AG04450 (cell line): ENCODE measurements around the gene PLA2G4F. TPM values are rescaled to one million over a fixed set of nuclear protein-coding genes. Genes with fewer than 3 reads are reported as not detected.

ENCODE experiments used
- CTCF ChIA-PET: fragments of 300-600, 350-600 bp; formaldehyde crosslinking; extraction: SDS; loops from one replicate; lab custom pipeline; 2022; ENCODE audit warnings: antibody characterized with exemption, inconsistent platforms; lab: Charles Lee
- POLR2A ChIA-PET: fragments of 350-600 bp; formaldehyde crosslinking; extraction: SDS; loops from one replicate; lab custom pipeline; 2021; ENCODE audit warnings: antibody characterized with exemption, inconsistent platforms; lab: Yijun Ruan, JAX
- DNase-seq: peaks from one replicate; pipeline ENCODE4 v3.0.0-alpha.2; 2011; ENCODE audit warnings: low read depth, low spot score
- H3K27ac ChIP-seq: one replicate; pipeline ENCODE4 v1.5.1; 2012; ENCODE audit warnings: low read depth, low read length, control low read depth
- H3K27me3 ChIP-seq: one replicate; pipeline ENCODE4 v1.6.0; 2012; ENCODE audit warnings: low read length; ENCODE audit not compliant: control insufficient read depth, insufficient read depth
- H3K4me3 ChIP-seq: 2 replicates; pipeline ENCODE4 v1.5.1; 2011; ENCODE audit warnings: mild to moderate bottlenecking, low read depth, low read length, control low read depth
- H3K9me3 ChIP-seq: 2 replicates; pipeline ENCODE4 v1.5.1; 2012; ENCODE audit warnings: low read length; ENCODE audit not compliant: control insufficient read depth, insufficient read depth
- CTCF ChIP-seq: IDR thresholded peaks from 2 replicates; pipeline ENCODE4 v1.5.1; 2011; ENCODE audit warnings: low read depth, low read length, control low read depth, inconsistent platforms
- polyA plus RNA-seq: library from polyadenylated mRNA; depleted of rRNA; stranded (reverse); fragments of >200 nt; gene quantifications from 2 replicates; pipeline ENCODE4 v1.2.3, GENCODE V29; 2011

The PLA2G4F gene
- polyA plus RNA-seq, 1 experiment, result not detected

- Histone ChIP-seq H3K9me3 (no peaks in the 10 kb centered on the region), H3K27ac (no peak overlapping the region), H3K4me3 (no peak overlapping the region), H3K27me3 (peaks cover 58% of the 10 kb centered on the region)
- DNase-seq, result no peak
- ChIA-PET CTCF (interaction anchor here (1.5 kb wide), 1 partner anchor 243 kb away, joined by 4 read pairs; no protein-coding TSS in a partner anchor), POLR2A (no interaction called here)
- no peak for TF ChIP-seq CTCF
Measured at GRCh38 chr15:42141795-42142667, 14.4 kb downstream of the PLA2G4F start.

GRCh38 chr15:42141246-42141645 lies 15.2 kb downstream of the PLA2G4F start:
- no peak for DNase-seq
- ChIA-PET CTCF (no interaction called here), POLR2A (no interaction called here)
- Histone ChIP-seq H3K4me3 (no peak overlapping the region), H3K27me3 (peaks cover 53% of the 10 kb centered on the region), H3K27ac (no peak overlapping the region), H3K9me3 (no peaks in the 10 kb centered on the region)
- no peak for TF ChIP-seq CTCF

GRCh38 chr15:42140383-42141070 lies 15.9 kb downstream of the PLA2G4F start:
- no peak for DNase-seq
- no peak overlapping the region for H3K4me3 ChIP-seq
- no peak for TF ChIP-seq CTCF
- POLR2A ChIA-PET, result no interaction called here
- H3K27me3 ChIP-seq, result peaks cover 47% of the 10 kb centered on the region
- CTCF ChIA-PET, result interaction anchor here (1.0 to 3.3 kb wide), 2 partner anchors 22 to 151 kb away, joined by 5 to 36 read pairs; no protein-coding TSS in a partner anchor
- H3K27ac ChIP-seq, result no peak overlapping the region
- no peaks in the 10 kb centered on the region for H3K9me3 ChIP-seq

- TF ChIP-seq CTCF, result no peak
- POLR2A ChIA-PET, result no interaction called here
- no peak overlapping the region for H3K4me3 ChIP-seq
- no peaks in the 10 kb centered on the region for H3K9me3 ChIP-seq
- H3K27me3 ChIP-seq, result peaks cover 41% of the 10 kb centered on the region
- no peak for DNase-seq
- CTCF ChIA-PET, result interaction anchor here (1.0 to 3.3 kb wide), 5 partner anchors 17 to 245 kb away, joined by 3 to 36 read pairs (median 6); partner anchors contain the start of gene PLA2G4F
- no peak overlapping the region for H3K27ac ChIP-seq
Measured at GRCh38 chr15:42139596-42139995, 16.8 kb downstream of the PLA2G4F start.
